Measurements from ENCODE around the gene CHN2. TPM values are rescaled to one million over a fixed set of nuclear protein-coding genes. Genes with fewer than 3 reads are reported as not detected.

Gene CHN2
- total and polyA plus RNA-seq, 2 donors (not counting 1 experiment from before 2014, with no cell fraction given) = 0.86 to 1.4 TPM

DNA sequence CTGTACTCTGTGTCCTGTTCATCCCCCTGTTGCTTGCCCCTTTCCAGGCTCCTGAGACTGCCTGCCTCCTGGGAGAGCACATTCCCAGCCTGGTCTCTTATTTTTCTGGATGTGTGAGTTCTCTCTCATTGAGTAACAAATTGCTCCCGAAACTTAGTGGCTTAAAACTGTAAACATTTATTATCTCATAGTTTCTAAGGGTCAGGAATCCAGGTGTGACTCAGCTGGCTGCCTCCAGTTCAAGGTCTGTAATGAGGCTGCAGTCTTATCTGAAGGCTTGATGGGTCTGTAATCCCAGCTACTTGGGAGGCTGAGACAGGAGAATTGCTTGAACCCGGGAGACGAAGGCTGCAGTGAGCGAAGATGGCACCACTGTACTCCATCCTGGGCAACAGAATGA, 315.5 kb downstream of the CHN2 start:
- Mint-ChIP-seq H3K9me3 (ENCODE audit: insufficient read depth) (no peaks in the 10 kb centered on the region), H3K27ac (no peak overlapping the region), H3K4me1 (peaks cover 7% of the 10 kb centered on the region), H3K27me3 (no peaks in the 10 kb centered on the region), H3K4me3 (no peak overlapping the region)
- TF ChIP-seq, protein P1, sequence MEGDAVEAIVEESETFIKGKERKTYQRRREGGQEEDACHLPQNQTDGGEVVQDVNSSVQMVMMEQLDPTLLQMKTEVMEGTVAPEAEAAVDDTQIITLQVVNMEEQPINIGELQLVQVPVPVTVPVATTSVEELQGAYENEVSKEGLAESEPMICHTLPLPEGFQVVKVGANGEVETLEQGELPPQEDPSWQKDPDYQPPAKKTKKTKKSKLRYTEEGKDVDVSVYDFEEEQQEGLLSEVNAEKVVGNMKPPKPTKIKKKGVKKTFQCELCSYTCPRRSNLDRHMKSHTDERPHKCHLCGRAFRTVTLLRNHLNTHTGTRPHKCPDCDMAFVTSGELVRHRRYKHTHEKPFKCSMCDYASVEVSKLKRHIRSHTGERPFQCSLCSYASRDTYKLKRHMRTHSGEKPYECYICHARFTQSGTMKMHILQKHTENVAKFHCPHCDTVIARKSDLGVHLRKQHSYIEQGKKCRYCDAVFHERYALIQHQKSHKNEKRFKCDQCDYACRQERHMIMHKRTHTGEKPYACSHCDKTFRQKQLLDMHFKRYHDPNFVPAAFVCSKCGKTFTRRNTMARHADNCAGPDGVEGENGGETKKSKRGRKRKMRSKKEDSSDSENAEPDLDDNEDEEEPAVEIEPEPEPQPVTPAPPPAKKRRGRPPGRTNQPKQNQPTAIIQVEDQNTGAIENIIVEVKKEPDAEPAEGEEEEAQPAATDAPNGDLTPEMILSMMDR (IDR thresholded peaks at IDR 0.05) = no peak
- no peak for TF ChIP-seq EZH2 (IDR thresholded peaks at IDR 0.05; ENCODE audit: borderline replicate concordance, insufficient read depth, low read depth, low read length, poor library complexity, severe bottlenecking)
- no peak for ATAC-seq (ENCODE audit: low read depth)
- Histone ChIP-seq H3K4me3 (ENCODE audit: control extremely low read depth in 1 of 5, extremely low read depth in 1 of 5, insufficient read depth in 1 of 5, low read depth in 2 of 5, low read length in 4 of 5) (no peak overlapping the region), H3K4me2 (replicated peaks; ENCODE audit: low read depth, low read length, poor library complexity, severe bottlenecking) (no peak overlapping the region), H3K27ac (ENCODE audit: low read length in 2 of 2) (no peak overlapping the region), H3K27me3 (replicated peaks in 1 of 4; ENCODE audit: control extremely low read depth in 1 of 4, control insufficient read depth in 3 of 4, insufficient read depth in 4 of 4, low read length in 3 of 4) (no peaks in the 10 kb centered on the region), H2AFZ (ENCODE audit: insufficient read depth, low read depth, low read length, poor library complexity, severe bottlenecking) (no peak overlapping the region), H3K9me3 (ENCODE audit: control extremely low read depth in 1 of 3, control insufficient read depth in 2 of 3, insufficient read depth in 1 of 3, low read length in 2 of 3) (no peaks in the 10 kb centered on the region), H3K9ac (ENCODE audit: low read length) (no peak overlapping the region), H3K4me1 (ENCODE audit: control insufficient read depth in 2 of 2, insufficient read depth in 2 of 2, low read length in 2 of 2) (no peaks in the 10 kb centered on the region), H3K79me2 (ENCODE audit: control insufficient read depth, insufficient read depth, low read length) (no peaks in the 10 kb centered on the region), H3K36me3 (replicated peaks in 1 of 2; ENCODE audit: control extremely low read depth in 1 of 2, control insufficient read depth in 1 of 2, extremely low read depth in 1 of 2, insufficient read depth in 2 of 2, low read length in 1 of 2) (no peaks in the 10 kb centered on the region), H4K20me1 (ENCODE audit: control insufficient read depth, insufficient read depth, low read length, poor library complexity, severe bottlenecking) (no peaks in the 10 kb centered on the region)
- POLR2A ChIA-PET = no interaction called here
- 97% methylated on average over 3 of the region's 4 CpGs for WGBS (ENCODE audit: insufficient coverage)
- intact Hi-C loops (cut with micrococcal nuclease) = no loop called here
- DNase-seq = no peak
- CTCF ChIA-PET = no interaction called here

DNA sequence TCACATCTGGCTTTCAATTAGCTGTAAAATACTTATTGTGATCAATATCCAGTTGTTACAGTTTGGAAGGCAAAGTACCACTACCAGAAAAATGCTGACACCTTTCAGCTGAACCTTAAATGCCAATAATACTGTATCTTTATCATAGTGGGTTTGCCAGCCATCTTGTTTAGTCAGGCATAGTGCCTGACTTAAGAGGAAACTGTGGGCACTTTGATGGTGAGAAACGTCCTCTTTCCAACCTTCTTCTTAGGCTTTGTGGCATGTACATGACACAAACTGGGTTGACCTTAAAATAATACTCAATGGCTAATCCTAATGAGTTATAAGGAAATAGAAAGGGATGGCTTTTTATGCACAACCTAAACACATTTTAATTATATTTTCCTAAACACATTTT, 316.8 kb downstream of the CHN2 start:
- H3K9me3 Mint-ChIP-seq (ENCODE audit: insufficient read depth) = no peaks in the 10 kb centered on the region
- TF ChIP-seq, protein P1 (IDR thresholded peaks at IDR 0.05) = no peak
- no peak for TF ChIP-seq EZH2 (IDR thresholded peaks at IDR 0.05; ENCODE audit: borderline replicate concordance, insufficient read depth, low read depth, low read length, poor library complexity, severe bottlenecking)
- no peaks in the 10 kb centered on the region for H3K27me3 Mint-ChIP-seq
- no peaks in the 10 kb centered on the region for H3K4me1 ChIP-seq (ENCODE audit: control insufficient read depth in 2 of 2, insufficient read depth in 2 of 2, low read length in 2 of 2)
- H3K4me1 Mint-ChIP-seq = peaks cover 7% of the 10 kb centered on the region
- no peak overlapping the region for H3K27ac ChIP-seq (ENCODE audit: low read length in 2 of 2)
- no peak for ATAC-seq (ENCODE audit: low read depth)
- ChIA-PET CTCF (no interaction called here), POLR2A (no interaction called here)
- no peaks in the 10 kb centered on the region for H3K79me2 ChIP-seq (ENCODE audit: control insufficient read depth, insufficient read depth, low read length)
- no peaks in the 10 kb centered on the region for H3K36me3 ChIP-seq (replicated peaks in 1 of 2; ENCODE audit: control extremely low read depth in 1 of 2, control insufficient read depth in 1 of 2, extremely low read depth in 1 of 2, insufficient read depth in 2 of 2, low read length in 1 of 2)
- H3K27me3 ChIP-seq (replicated peaks in 1 of 4; ENCODE audit: control extremely low read depth in 1 of 4, control insufficient read depth in 3 of 4, insufficient read depth in 4 of 4, low read length in 3 of 4) = no peaks in the 10 kb centered on the region
- H2AFZ ChIP-seq (ENCODE audit: insufficient read depth, low read depth, low read length, poor library complexity, severe bottlenecking) = no peak overlapping the region
- H3K9ac ChIP-seq (ENCODE audit: low read length) = no peak overlapping the region
- no peak overlapping the region for H3K4me3 Mint-ChIP-seq
- intact Hi-C loops (cut with micrococcal nuclease) = no loop called here
- no peaks in the 10 kb centered on the region for H3K9me3 ChIP-seq (ENCODE audit: control extremely low read depth in 1 of 3, control insufficient read depth in 2 of 3, insufficient read depth in 1 of 3, low read length in 2 of 3)
- WGBS (ENCODE audit: insufficient coverage) = no CpG with 5 or more reads among the region's 1 CpG
- no peak overlapping the region for H3K4me2 ChIP-seq (replicated peaks; ENCODE audit: low read depth, low read length, poor library complexity, severe bottlenecking)
- no peak for DNase-seq
- H3K27ac Mint-ChIP-seq = no peak overlapping the region
- H4K20me1 ChIP-seq (ENCODE audit: control insufficient read depth, insufficient read depth, low read length, poor library complexity, severe bottlenecking) = no peaks in the 10 kb centered on the region
- H3K4me3 ChIP-seq (ENCODE audit: control extremely low read depth in 1 of 5, extremely low read depth in 1 of 5, insufficient read depth in 1 of 5, low read depth in 2 of 5, low read length in 4 of 5) = no peak overlapping the region

Measured in B cell (primary cell).